DMS 273 treated with DMSO at 0.1 percent for 48 hours (cell line): ENCODE measurements around the gene SVEP1.
"Not testable (repeated sequence)": the region's sequence is repeated elsewhere in the genome, so short reads cannot be mapped to it uniquely, and the experiment has no call there.

Source experiments
- DNase-seq: peaks from one replicate; lab custom pipeline; 2025; lab: John Stamatoyannopoulos, UW

Gene SVEP1

DNA sequence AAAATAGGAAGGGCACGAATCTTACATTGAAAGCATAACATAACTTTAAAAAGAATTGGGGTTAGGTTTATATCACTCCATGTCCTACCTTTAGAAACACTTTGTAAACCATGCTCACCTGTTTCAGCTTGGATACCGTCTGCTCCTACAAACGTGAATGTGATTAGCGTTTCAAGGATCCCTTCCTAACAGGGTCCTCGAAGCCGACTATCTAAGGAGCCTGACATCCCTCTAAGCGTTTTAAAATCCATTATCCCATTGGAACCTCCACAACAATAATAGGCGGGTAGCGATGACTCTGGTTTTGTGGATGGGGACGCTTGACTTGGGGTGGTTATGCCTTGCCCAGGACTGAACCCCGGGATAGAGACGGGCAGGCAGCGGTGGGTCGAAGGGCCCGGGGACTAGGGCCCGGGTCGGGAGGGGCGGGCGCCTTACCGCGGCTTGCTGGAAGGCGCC, 937 bp downstream of the SVEP1 start:
- no peak for DNase-seq

GRCh38 chr9:110575945-110576344, 3.6 kb downstream of the SVEP1 start:
- DNase-seq = no peak

- DNase-seq = no peak
Measured at GRCh38 chr9:110575169-110575568, 4.4 kb downstream of the SVEP1 start.

GRCh38 chr9:110573305-110573704, 6.2 kb downstream of the SVEP1 start:
- DNase-seq = no peak

GRCh38 chr9:110571801-110572483, 7.6 kb downstream of the SVEP1 start:
- no peak for DNase-seq

DNA sequence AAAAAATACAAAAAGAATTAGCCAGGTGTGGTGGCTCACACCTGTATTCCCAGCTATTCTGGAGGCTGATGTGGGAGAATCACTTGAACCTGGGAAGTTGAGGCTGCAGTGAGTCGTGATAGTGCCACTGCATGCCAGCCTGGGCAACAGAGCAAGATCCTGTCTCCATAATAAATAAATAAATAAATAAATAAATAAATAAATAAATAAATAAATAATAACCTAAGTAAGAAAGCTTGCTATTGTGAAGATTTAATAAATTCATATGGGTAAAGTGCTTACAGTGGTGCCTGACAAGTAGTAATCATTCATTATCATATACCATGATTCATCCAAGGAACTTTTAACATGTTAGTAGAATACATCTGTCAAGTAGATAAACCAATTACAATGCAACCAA, 13.4 kb downstream of the SVEP1 start:
- DNase-seq = no peak

DNA sequence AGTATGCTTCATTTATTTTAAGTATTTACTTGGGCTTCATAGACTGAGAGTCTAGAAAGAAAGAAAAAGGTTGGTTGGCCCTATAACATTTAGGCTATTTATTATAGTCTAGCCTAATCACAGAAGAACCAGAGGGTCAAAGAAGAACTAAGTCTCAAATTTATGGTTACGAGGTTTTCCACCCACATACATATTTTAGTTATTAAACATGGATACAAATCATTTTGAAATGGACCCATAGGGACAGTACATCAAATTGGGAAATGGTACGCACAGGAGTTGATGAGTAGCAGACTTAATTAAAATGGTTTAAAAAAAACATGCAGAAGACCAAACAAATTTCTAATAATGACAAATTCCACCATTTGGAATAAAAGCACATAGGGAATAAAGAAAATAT, 17.7 kb downstream of the SVEP1 start:
- no peak for DNase-seq

- no peak for DNase-seq
Measured at GRCh38 chr9:110559869-110560268, 19.7 kb downstream of the SVEP1 start.

DNA sequence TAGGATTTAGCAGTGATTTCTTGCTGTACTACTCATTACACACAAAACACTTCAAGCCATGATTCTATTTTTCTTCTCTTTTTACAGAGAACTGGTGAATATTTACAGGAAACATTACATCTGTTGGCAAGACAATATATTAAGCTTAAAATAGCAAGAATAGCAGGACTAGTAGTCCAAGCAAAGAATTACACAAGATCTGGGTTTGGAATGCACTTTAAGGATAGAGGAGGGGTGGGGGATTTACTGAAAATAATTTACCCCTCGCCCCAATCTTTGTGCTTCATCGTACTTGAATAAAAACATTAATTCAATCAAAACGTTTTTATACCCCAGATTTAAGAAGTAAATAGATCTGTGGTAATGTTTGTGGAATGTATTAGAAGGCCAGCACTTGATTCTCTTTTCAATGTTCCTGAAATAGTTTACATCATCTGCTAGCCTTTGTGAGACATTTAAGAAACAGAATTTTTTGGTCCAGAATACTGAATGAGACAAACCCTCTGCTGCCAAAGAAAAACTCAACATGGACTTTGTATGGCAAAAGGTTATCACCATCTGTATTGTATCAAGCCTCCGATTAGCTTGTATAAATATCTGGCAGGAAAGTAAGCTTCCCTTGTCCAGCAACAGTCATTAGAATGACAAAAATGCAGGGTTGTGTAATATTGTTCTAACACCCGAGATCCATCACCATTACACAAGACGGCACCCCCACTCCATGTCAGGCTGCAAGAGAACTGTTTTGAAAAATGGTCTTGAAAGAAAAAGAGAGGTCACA, 23.8 kb downstream of the SVEP1 start:
- no peak for DNase-seq

DNA sequence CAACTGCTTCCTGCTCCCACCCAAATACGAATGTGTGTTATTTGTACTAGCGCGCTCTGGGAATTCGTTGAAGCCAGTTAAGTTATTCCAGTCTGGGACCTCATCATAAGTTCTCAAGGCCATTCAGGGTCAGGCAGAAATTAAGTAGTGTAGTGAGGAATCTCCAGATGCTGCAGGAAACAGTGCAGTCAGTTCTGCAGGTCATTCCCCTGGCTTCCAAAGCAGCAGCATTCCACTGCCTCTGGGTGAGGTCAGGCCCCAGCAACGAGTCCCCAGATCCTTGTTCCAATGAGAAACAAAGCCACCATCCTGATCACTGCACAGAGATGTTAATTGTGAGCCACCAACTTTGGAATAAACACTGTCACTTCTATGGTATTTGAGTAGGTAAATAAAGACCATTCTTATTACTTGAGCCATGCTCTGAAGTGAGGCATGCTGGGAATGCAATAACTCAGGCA, 33.1 kb downstream of the SVEP1 start:
- DNase-seq = no peak

DNA sequence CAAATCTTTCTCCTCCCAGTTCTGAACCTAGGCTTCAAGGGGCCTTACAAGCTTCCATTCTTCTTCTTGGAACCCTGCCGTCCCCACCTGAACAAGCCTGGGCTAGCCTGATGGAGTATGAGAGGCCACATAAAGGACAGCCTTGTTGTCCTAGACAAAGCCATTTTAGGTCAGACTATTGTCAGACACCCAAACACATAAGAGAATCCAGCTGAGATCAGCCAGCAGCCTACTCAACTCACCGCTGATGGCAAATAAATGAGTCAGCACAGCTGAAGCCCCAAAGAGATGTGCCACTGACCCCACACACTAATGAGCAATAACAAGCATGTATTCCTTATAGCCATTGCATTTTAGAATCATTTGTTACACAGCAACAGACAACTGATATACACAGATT, 33.8 kb downstream of the SVEP1 start:
- no peak for DNase-seq

GRCh38 chr9:110543631-110544051, 35.9 kb downstream of the SVEP1 start:
- DNase-seq = peak; percentile 26

DNA sequence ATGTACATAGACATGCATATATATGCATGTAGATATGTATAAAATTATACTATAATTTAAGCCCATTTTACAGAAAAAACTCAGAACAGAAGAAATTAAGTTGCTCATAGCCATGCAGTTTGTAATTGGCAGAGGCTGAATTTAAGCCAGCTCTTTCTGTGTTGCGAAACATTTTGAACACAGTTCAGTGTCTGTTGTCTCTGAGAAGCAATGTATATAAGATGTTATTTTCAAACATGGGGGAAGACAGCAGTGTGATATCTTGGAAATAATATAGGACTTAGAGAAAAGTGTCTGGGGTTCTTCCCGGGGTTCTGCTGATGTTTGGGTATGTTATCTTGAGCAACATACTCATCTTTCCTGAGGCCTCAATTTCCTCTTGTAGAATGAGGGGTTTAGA, 37.6 kb downstream of the SVEP1 start:
- no peak for DNase-seq

DNA sequence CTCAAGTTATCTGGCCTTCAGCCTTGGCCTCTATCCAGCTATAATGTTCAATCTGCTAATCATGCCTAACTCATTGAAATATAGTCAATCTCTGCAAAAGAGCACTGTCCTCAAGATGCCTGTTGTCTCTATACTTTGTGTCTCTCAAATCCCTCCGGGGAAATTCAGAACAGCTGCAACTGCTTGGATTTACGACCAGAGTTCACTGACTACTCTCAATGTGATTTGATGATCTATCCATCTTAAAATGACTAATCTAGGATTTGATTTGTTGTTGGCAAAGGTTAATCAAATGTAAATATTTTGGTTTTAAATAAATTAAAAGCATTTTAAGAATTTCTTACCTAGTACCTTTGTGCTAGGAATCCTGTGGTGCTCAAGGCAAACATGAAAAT, 40.9 kb downstream of the SVEP1 start:
- DNase-seq = no peak

GRCh38 chr9:110537841-110538646, 41.5 kb downstream of the SVEP1 start:
- DNase-seq = no peak

DNA sequence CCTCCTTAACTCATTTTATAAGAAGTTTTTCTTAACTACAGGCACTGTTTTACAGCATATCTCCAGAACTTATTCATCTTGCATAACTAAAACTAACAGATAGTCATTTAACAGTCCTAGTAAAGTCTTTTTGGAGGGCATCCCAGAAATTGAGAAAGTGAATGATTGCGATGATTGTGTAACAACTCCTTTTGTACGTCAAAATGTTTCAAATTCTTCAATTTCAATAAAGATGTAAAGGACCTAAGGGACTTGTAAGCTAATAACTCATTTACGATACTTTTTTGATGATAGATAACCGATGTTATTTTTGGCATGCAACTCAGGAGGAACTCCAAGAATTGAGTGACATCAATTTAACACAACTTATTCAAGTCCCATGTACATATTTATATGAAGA, 42.7 kb downstream of the SVEP1 start:
- DNase-seq = no peak

GRCh38 chr9:110534162-110534561, 45.4 kb downstream of the SVEP1 start:
- DNase-seq = not testable (repeated sequence)

DNA sequence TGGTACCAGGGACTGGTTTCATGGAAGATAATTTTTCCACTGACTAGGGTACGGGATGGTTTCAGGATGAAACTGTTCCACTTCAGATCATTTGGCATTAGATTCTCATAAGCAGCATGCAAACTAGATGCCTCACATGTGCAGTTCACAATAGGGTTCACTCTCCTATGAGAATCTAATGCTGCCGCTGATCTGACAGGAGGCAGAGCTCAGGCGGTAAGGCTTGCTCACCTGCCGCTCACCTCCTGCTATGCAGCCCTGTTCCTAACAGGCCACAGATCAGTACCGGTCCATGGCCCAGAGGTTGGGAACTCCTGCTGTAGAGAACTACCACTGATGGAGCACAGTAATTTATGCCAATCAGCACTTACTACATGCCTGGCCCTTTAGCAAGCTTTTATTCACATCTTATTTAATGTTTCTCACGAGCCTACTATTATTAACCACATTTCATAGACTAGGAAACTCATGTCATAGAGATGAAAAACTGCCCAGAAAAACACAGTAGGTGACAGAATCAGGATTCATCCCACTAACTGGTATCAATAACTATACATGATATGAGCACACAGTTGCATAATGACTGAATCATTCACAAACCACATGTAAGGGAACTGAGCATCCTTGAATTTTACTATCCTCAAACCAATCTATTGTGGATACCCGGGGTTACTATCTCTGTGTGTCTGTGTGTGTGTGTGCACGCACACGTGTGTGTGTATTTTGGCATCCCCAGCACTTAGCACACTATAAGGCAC, 46.5 kb downstream of the SVEP1 start:
- no peak for DNase-seq

DNA sequence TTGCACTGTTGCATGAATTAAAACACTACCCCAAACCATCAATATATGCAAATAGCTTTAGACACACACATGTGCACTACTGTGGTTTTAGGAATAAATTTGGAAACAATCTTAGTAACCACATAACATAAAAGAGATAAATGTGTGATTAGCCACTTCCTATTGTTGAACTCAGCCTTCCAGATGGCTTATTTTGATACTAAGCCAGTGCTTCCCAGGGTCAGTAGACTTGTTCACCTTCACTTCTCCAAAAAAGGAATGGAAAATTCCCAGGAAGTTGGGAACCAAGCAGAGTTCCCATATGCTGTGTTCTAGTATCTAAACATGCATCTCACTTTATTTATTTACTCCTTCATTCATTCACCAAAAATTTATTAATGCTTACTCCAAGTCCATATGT, 47.8 kb downstream of the SVEP1 start:
- DNase-seq = peak; percentile 89

GRCh38 chr9:110531241-110531640, 48.3 kb downstream of the SVEP1 start:
- DNase-seq = peak; percentile 33

- DNase-seq = no peak
Measured at GRCh38 chr9:110528645-110529044, 50.9 kb downstream of the SVEP1 start.

- no peak for DNase-seq
Measured at GRCh38 chr9:110526426-110526825, 53.1 kb downstream of the SVEP1 start.
